Measurements from ENCODE around the gene PDE3A. TPM values are rescaled to one million over a fixed set of nuclear protein-coding genes. Genes with fewer than 3 reads are reported as not detected.
A peak's percentile ranks its signal among the peaks of the same experiment; 100 is the strongest.

PDE3A gene
- polyA plus RNA-seq, 4 donors = 20.5 to 36.7 (median 26.4) TPM

- no peak for DNase-seq (ENCODE audit: low read depth in 4 of 4, low spot score in 3 of 4)
These were observed 84.2 kb downstream of the PDE3A start for GRCh38 chr12:20452496-20453010.

- no peak for DNase-seq (ENCODE audit: low read depth in 4 of 4, low spot score in 3 of 4)
These were observed 85.5 kb downstream of the PDE3A start for GRCh38 chr12:20453756-20454310.

- no peak for DNase-seq (ENCODE audit: low read depth in 4 of 4, low spot score in 3 of 4)
These were observed 86.8 kb downstream of the PDE3A start for GRCh38 chr12:20455001-20455706.

GRCh38 chr12:20457582-20457981 lies 89.2 kb downstream of the PDE3A start:
- DNase-seq (ENCODE audit: low read depth in 4 of 4, low spot score in 3 of 4) = no peak

GRCh38 chr12:20458011-20458410 lies 89.7 kb downstream of the PDE3A start:
- DNase-seq (ENCODE audit: low read depth in 4 of 4, low spot score in 3 of 4) = no peak

- no peak for DNase-seq (ENCODE audit: low read depth in 4 of 4, low spot score in 3 of 4)
These were observed 91.6 kb downstream of the PDE3A start for GRCh38 chr12:20459920-20460319.

GRCh38 chr12:20460956-20461355 lies 92.6 kb downstream of the PDE3A start:
- DNase-seq (ENCODE audit: low read depth in 4 of 4, low spot score in 3 of 4) = no peak

- DNase-seq (ENCODE audit: low read depth in 4 of 4, low spot score in 3 of 4) = no peak
These were observed 95.7 kb downstream of the PDE3A start for GRCh38 chr12:20463913-20464524.

GRCh38 chr12:20469300-20469699 lies 101.0 kb downstream of the PDE3A start:
- DNase-seq (ENCODE audit: low read depth in 4 of 4, low spot score in 3 of 4) = no peak

GRCh38 chr12:20469756-20470155 lies 101.4 kb downstream of the PDE3A start:
- no peak for DNase-seq (ENCODE audit: low read depth in 4 of 4, low spot score in 3 of 4)

GRCh38 chr12:20472102-20472782 lies 103.9 kb downstream of the PDE3A start:
- peak in 1 of 4 donors; percentile 15 for DNase-seq (ENCODE audit: low read depth in 4 of 4, low spot score in 3 of 4)

- DNase-seq (ENCODE audit: low read depth in 4 of 4, low spot score in 3 of 4) = no peak
These were observed 104.8 kb downstream of the PDE3A start for GRCh38 chr12:20473133-20473532.

GRCh38 chr12:20474016-20474415 lies 105.7 kb downstream of the PDE3A start:
- DNase-seq (ENCODE audit: low read depth in 4 of 4, low spot score in 3 of 4) = no peak

GRCh38 chr12:20474443-20474842 lies 106.1 kb downstream of the PDE3A start:
- DNase-seq (ENCODE audit: low read depth in 4 of 4, low spot score in 3 of 4) = no peak

- no peak for DNase-seq (ENCODE audit: low read depth in 4 of 4, low spot score in 3 of 4)
These were observed 107.2 kb downstream of the PDE3A start for GRCh38 chr12:20475542-20475941.

- no peak for DNase-seq (ENCODE audit: low read depth in 4 of 4, low spot score in 3 of 4)
These were observed 108.2 kb downstream of the PDE3A start for GRCh38 chr12:20476551-20476950.

GRCh38 chr12:20477255-20477654 lies 108.9 kb downstream of the PDE3A start:
- no peak for DNase-seq (ENCODE audit: low read depth in 4 of 4, low spot score in 3 of 4)

- no peak for DNase-seq (ENCODE audit: low read depth in 4 of 4, low spot score in 3 of 4)
These were observed 109.3 kb downstream of the PDE3A start for GRCh38 chr12:20477672-20478071.

GRCh38 chr12:20482491-20483054 lies 114.2 kb downstream of the PDE3A start:
- peak in 1 of 4 donors; percentile 15 for DNase-seq (ENCODE audit: low read depth in 4 of 4, low spot score in 3 of 4)

- DNase-seq (ENCODE audit: low read depth in 4 of 4, low spot score in 3 of 4) = no peak
These were observed 115.4 kb downstream of the PDE3A start for GRCh38 chr12:20483776-20484175.

- DNase-seq (ENCODE audit: low read depth in 4 of 4, low spot score in 3 of 4) = no peak
These were observed 117.9 kb downstream of the PDE3A start for GRCh38 chr12:20486233-20486632.
